Cardiac fibroblast (primary cell): ENCODE results near the gene STK4.

Experiments
- DNase-seq, 2 donors: peaks; one replicate each; pipeline versions ENCODE4 v3.0.0 to v3.0.0-alpha.2; 2010; ENCODE audit warnings: low read depth in 2 of 2
- H3K4me3 ChIP-seq, 2 donors: replicated peaks in 1 of 2; 1 replicate in 1 of 2; 2 replicates in 1 of 2; pipeline ENCODE4 v1.5.1; 2011; ENCODE audit warnings: low read depth in 2 of 2, low read length in 2 of 2, mild to moderate bottlenecking in 2 of 2, moderate library complexity in 1 of 2
- TF ChIP-seq, protein P1 (sequence below): IDR thresholded peaks from one replicate; pipeline ENCODE4 v1.5.1; 2011; ENCODE audit warnings: low read depth, mild to moderate bottlenecking, low read length, inconsistent platforms

The STK4 gene

DNA sequence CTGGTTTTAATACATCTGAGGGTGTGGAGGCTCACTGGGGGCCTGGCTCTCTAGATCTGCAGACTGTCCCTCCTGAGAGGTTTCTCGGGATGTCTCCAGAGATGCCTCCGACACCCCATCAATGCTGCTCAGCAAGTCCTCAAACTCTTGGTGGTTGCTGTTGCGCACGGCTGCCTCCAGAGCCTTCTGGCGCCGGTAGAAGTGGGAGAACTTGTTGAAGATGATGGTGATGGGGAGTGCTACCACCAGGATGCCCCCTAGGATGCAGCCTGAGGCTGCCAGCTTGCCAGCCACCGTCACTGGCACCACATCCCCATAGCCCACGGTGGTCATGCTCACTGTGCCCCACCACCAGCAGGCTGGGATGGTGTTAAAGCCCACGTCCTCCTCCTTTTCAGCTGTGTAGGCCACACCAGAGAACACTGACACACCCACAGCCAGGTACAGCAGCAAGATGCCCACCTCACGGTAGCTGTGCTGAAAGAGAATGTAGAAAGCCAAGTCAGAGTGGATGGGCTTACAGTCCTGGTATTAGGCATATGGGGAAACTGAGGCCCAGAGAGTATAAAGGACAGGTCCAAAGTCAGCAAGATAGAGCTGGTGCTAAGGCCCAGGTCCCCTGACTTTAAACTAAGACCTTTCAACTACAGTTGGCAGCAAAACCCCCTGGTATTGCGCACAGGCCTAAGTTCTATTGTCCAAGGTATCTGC is 128.7 kb downstream of the STK4 start:
- TF ChIP-seq, protein P1, sequence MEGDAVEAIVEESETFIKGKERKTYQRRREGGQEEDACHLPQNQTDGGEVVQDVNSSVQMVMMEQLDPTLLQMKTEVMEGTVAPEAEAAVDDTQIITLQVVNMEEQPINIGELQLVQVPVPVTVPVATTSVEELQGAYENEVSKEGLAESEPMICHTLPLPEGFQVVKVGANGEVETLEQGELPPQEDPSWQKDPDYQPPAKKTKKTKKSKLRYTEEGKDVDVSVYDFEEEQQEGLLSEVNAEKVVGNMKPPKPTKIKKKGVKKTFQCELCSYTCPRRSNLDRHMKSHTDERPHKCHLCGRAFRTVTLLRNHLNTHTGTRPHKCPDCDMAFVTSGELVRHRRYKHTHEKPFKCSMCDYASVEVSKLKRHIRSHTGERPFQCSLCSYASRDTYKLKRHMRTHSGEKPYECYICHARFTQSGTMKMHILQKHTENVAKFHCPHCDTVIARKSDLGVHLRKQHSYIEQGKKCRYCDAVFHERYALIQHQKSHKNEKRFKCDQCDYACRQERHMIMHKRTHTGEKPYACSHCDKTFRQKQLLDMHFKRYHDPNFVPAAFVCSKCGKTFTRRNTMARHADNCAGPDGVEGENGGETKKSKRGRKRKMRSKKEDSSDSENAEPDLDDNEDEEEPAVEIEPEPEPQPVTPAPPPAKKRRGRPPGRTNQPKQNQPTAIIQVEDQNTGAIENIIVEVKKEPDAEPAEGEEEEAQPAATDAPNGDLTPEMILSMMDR = no peak
- DNase-seq = no peak

DNA sequence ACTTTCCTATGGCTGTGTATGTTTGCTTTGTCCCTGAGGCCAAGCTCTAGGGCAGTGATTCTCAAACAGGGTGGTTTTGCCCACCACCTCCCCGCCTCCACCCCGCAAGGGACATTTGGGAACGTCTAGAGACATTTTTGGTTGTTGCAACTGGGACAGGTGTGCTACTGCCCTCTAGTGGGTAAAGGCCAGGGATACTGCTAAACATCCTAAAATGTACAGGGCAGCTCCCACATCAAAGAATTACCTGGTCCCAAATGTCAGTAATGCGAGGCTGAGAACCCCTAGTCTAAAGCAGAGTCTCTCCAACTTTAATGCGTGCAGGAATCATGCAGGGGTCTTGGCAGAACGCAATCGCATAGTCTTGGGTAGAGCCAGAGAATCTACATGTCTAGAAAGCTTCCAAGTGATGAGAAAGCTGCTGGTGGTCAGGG is 129.5 kb downstream of the STK4 start:
- TF ChIP-seq, protein P1 = peak; percentile 80
- peak; percentile 76 to 81 for DNase-seq
- H3K4me3 ChIP-seq = no peak overlapping the region

More for the DNA sequence above, 128.7 kb downstream of the STK4 start:
- H3K4me3 ChIP-seq = no peak overlapping the region

DNA sequence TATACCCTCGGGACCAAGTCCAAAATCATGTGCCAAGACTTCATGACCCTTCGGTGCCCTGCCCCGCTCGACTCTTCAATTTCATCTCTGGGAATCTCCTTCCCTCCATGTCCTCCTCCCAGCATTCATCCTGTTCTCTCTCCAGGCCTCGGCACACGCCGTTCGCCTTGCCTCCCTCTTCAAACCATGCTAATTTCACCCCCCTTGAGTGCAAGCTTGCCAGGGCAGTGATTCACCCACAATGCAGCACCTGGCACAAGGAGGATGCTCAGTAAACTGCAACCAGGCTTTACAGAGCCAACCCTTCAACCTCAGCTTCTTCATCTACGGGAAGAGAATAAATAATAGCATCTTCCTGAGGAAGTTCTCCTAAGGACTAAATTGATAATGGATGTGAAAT is 130.5 kb downstream of the STK4 start:
- DNase-seq = no peak
- TF ChIP-seq, protein P1 = no peak
- H3K4me3 ChIP-seq = no peak overlapping the region

DNA sequence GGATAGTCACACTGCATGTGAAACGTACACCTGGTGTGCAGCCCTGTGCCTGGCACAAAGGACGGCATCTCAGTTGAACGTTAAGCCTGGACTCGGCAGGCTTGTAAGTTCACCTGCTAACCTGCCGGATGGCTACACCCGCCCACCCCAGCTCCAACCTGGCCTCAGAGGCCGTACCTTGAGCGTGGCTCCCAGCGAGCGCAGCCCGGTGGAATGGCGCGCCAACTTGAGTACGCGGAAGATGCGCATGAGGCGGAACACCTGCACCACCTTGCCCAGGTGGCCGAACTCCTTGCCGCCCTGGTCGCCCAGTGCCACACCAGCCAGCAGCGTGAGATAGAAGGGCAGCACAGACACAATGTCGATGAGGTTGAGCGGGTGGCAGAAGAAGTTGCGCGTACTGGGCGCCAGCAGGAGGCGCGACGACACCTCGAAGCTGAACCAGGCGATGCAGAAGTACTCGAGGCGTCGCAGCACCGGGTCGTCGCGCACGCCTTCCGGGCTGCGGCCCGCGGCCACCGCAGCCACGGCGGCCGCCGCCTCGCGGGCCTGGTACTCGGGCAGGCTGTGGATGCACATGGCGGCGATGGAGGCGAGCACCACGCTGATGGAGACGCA is 131.3 kb downstream of the STK4 start:
- DNase-seq = peak; percentile 52 to 64
- TF ChIP-seq, protein P1 = peak; percentile 56
- peak overlapping the region in 1 of 2 donors; percentile 37 for H3K4me3 ChIP-seq

DNA sequence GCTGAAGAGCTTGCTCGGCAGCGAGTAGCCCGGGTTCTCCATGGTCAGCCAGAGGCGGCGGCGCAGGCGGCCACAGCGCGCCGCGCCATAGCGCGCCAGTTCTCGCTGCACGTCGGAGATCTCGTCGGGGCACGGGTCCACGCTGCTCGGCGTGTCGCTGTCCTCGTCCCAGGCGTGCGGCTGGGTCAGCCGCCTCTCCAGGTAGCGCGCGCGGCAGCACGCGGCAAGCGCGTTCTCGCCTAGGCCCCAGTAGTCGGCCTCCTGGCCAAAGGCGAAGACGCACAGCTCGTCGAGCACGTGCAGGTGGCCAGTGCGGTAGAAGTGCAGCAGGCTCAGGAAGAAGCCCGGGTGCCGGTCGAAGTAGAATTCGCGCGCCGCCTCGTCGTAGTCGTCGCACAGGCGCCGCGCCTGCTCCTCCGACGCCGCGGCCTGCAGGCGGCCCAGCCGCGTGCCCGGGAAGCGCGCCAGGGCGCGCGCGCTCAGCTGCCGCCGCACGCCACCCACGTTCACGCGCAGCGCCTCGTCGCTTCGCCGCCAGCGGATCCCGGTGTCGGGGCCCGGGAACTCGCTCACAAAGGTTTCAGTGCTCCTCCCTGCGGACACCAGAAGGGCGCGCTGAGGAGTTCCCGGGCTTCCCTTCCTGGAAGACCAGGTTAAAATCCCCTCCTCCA is 131.9 kb downstream of the STK4 start:
- peak overlapping the region; percentile 8 to 37 for H3K4me3 ChIP-seq

DNA sequence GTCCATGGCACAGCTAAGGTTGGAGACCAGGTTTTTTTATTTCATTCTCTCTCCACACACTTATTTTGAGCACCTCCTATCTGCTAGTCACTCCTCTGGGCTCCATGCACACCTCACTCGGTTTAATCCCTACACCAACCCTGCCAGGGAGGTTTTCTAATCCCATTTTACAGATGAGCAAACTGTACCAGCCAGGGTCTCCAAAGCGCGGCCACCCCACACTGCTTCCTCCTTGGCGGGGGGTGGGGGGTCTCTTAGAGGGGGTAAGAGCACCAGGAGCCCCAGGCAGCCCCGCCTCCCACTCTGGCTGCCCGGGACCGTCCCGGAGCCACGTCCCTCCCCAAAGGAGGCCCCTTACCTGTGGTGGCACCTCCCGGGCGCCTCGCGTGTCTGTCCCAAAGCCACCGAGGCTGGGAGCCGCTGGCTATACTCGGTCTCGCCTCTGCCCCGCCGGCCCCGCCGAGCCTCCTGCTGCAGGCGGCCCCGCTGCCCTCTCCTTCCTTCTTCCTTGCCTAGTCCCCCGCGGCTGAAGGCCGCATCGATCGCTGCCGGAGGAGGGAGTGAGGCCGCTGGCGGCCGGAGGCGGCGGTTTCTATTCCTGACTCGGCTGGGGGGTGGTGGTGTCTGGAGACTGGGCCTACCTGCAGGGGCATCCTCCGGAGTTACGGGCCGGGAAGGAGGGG is 134.4 kb downstream of the STK4 start, which contains the start of gene KCNS1:
TSS of gene KCNS1 (minus strand) at position 565 of the 683 bp plus-strand sequence. CDS start 1,891 bp downstream, outside the sequence.
- peak in 1 of 2 donors; percentile 33 for DNase-seq
- H3K4me3 ChIP-seq = peak within 1 kb of the TSS in 1 of 2 donors; percentile 19
- TF ChIP-seq, protein P1 = peak; percentile 4

More for the DNA sequence above, 131.9 kb downstream of the STK4 start:
- TF ChIP-seq, protein P1 = peak; percentile 16
- DNase-seq = peak; percentile 39 to 48
